ENCODE data around the gene SVOP.
"Not testable (repeated sequence)": the region's sequence is repeated elsewhere in the genome, so short reads cannot be mapped to it uniquely, and the experiment has no call there.

SVOP gene

DNA sequence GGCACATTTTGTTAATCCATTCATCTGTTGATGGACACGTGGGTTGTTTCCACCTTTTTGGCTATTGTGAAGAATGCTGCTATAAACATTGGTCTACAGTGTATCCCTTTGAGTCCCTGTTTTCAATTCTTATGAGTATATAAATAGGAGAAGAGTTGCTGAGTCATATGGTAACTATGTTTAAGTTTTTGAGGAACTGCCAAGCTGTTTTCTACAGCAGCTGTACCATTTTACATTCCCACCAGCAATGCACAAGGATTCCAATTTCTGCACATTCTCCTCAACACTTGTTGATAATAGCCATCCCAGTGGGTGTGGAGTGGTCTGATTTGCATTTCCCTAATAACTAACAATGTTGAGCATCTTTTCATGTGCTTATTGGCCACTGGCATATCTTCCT lies 6.9 kb upstream of the SVOP start:
- H3K9ac ChIP-seq (ENCODE audit: low read depth, low read length), result no peak overlapping the region
- no peak overlapping the region for H3K4me3 ChIP-seq (ENCODE audit: low read depth, low read length)

DNA sequence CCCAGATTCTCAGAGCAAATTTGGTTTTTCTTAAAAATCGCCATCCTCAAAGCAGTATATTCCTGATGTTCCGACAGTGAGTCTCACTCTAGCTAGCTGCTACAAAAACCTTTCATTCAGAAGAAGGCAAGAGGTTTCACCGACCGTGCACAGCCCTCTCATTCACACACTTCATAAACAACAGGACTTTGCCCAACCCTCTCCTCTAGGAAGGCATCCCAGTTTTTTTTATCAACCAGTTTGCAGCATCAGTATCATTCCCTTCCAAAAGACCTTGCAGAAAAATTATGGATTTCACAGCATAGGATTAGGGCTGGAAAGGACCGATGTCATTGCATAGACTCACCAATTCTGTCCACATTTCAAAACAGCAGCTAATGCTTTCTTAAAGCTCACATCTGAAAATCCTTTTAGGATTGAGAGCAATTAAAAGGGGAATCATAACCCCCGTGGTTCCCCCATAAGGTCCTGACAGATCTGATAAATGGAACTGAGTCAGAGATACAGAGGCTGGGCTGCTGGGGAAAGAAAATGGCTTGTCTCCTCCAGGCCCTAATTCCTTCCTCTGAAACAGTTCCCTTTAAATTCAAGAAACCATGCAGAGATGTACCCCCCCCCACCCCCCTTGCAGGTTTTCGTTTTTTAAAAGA lies 597 bp downstream of the SVOP start:
- Histone ChIP-seq H3K36me3 (ENCODE audit: control insufficient read depth, insufficient read depth, low read length) (no peaks in the 10 kb centered on the region), H3K4me3 (ENCODE audit: low read depth, low read length) (peak overlapping the region; percentile 55), H3K4me1 (ENCODE audit: control insufficient read depth, insufficient read depth, low read length) (no peaks in the 10 kb centered on the region), H3K9me3 (ENCODE audit: control insufficient read depth, insufficient read depth, low read length) (no peaks in the 10 kb centered on the region), H3K9ac (ENCODE audit: low read depth, low read length) (no peak overlapping the region), H3K27me3 (ENCODE audit: control insufficient read depth, insufficient read depth, low read length) (peaks cover 5% of the 10 kb centered on the region)

More for the DNA sequence above, 6.9 kb upstream of the SVOP start:
- no peaks in the 10 kb centered on the region for H3K27me3 ChIP-seq (ENCODE audit: control insufficient read depth, insufficient read depth, low read length)
- H3K36me3 ChIP-seq (ENCODE audit: control insufficient read depth, insufficient read depth, low read length), result no peaks in the 10 kb centered on the region
- no peaks in the 10 kb centered on the region for H3K4me1 ChIP-seq (ENCODE audit: control insufficient read depth, insufficient read depth, low read length)
- H3K9me3 ChIP-seq (ENCODE audit: control insufficient read depth, insufficient read depth, low read length), result no peaks in the 10 kb centered on the region

DNA sequence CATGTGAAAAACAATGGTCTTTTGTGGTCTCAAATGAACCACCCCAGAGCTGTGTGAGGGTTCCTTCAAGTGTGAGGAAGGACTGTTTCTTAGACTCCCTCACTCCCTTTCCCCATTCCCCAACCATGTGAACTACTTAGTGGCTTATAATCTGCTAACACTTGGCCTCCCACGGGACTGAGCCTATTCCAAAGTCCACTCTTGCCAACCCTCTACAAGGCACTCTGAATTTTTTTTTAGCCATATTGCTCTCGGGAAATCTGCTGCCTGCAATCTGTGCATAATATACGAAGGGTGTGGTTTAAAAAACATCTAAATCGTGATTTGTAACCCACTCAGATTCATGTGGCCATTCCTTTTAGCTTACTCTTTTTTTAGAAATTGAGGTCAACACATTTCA lies 2.6 kb downstream of the SVOP start:
- H3K27me3 ChIP-seq (ENCODE audit: control insufficient read depth, insufficient read depth, low read length), result peaks cover 5% of the 10 kb centered on the region
- no peaks in the 10 kb centered on the region for H3K9me3 ChIP-seq (ENCODE audit: control insufficient read depth, insufficient read depth, low read length)
- no peaks in the 10 kb centered on the region for H3K36me3 ChIP-seq (ENCODE audit: control insufficient read depth, insufficient read depth, low read length)
- no peaks in the 10 kb centered on the region for H3K4me1 ChIP-seq (ENCODE audit: control insufficient read depth, insufficient read depth, low read length)
- H3K4me3 ChIP-seq (ENCODE audit: low read depth, low read length), result no peak overlapping the region
- no peak overlapping the region for H3K9ac ChIP-seq (ENCODE audit: low read depth, low read length)

DNA sequence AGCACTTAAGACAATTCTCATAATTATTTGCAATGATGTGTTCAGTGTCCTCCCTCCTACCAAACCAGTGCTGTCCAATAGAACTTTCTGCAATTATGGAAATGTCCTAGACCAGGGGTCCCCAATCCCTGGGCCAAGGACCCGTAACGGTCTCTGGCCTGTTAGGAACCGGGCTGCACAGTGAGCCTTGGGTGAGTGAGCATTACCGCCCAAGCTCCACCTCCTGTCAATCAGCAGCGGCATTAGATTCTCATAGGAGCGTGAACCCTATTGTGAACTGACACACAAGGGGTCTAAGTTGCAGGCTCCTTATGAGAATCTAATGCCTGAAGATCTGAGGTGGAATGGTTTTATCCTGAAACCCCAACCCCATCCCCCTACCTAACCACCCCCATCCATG lies 3.9 kb downstream of the SVOP start:
- Histone ChIP-seq H3K36me3 (ENCODE audit: control insufficient read depth, insufficient read depth, low read length) (no peaks in the 10 kb centered on the region), H3K9ac (ENCODE audit: low read depth, low read length) (no peak overlapping the region), H3K9me3 (ENCODE audit: control insufficient read depth, insufficient read depth, low read length) (no peaks in the 10 kb centered on the region), H3K4me3 (ENCODE audit: low read depth, low read length) (no peak overlapping the region), H3K27me3 (ENCODE audit: control insufficient read depth, insufficient read depth, low read length) (peaks cover 5% of the 10 kb centered on the region), H3K4me1 (ENCODE audit: control insufficient read depth, insufficient read depth, low read length) (no peaks in the 10 kb centered on the region)

DNA sequence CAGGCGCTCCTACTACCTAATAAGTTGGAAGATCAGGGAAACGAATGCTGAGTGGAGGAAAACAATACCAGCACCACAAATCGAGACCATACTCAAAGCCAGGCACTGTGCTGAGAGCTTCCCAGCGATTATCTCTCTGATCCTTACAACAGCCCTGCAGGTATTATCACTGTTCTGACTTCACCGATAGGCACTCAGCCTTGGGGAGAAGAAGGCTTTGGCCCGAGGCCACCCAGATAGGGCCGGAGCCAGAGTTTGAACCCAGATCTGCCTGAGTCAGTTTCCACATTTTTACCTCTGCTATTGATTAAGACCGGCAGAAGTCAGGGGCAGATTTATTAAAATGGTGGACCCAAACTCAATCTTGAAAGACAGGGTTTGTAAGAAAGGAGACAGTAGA lies 4.9 kb downstream of the SVOP start:
- Histone ChIP-seq H3K36me3 (ENCODE audit: control insufficient read depth, insufficient read depth, low read length) (no peaks in the 10 kb centered on the region), H3K27me3 (ENCODE audit: control insufficient read depth, insufficient read depth, low read length) (peaks cover under 1% of the 10 kb centered on the region), H3K9me3 (ENCODE audit: control insufficient read depth, insufficient read depth, low read length) (no peaks in the 10 kb centered on the region), H3K4me1 (ENCODE audit: control insufficient read depth, insufficient read depth, low read length) (no peaks in the 10 kb centered on the region), H3K4me3 (ENCODE audit: low read depth, low read length) (no peak overlapping the region), H3K9ac (ENCODE audit: low read depth, low read length) (no peak overlapping the region)

DNA sequence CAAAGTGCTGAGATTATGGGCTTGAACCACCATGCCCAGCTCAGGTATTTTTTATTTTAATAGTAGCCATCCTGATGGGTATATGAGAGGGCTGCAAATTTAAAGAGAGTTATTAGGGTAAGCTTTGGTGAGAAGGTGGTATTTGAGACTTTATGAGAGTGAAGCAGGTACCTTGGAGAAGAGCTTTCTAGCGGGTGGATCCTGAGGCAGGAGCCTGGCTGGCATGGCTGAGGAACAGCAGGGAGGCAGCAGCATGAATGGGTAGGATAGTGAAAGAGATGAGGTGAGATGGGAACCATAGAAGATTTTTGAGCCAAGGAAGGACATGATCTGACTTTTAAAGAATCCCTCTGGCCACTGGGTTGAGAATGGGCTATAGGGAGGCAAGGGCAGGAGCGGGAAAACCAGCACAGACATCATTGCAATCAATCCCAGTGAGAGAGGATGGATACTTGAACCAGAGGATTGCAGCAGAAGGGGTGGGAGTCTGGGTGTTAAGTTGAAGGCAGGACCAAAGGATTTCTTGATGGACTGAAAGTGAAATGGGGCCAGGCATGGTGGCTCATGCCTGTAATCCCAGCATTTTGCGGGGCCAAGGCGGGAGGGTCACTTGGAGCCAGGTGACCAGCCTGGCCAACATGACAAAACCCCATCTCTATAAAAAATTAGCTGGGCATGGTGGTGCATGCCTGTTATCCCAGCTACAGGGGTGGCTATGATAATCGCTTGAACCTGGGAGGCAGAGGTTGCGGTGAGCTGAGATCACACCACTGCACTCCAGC lies 5.7 kb downstream of the SVOP start:
- H3K9me3 ChIP-seq (ENCODE audit: control insufficient read depth, insufficient read depth, low read length), result no peaks in the 10 kb centered on the region
- no peak overlapping the region for H3K4me3 ChIP-seq (ENCODE audit: low read depth, low read length)
- H3K27me3 ChIP-seq (ENCODE audit: control insufficient read depth, insufficient read depth, low read length), result no peaks in the 10 kb centered on the region
- peak overlapping the region; percentile 8 for H3K9ac ChIP-seq (ENCODE audit: low read depth, low read length)
- no peaks in the 10 kb centered on the region for H3K36me3 ChIP-seq (ENCODE audit: control insufficient read depth, insufficient read depth, low read length)
- no peaks in the 10 kb centered on the region for H3K4me1 ChIP-seq (ENCODE audit: control insufficient read depth, insufficient read depth, low read length)

DNA sequence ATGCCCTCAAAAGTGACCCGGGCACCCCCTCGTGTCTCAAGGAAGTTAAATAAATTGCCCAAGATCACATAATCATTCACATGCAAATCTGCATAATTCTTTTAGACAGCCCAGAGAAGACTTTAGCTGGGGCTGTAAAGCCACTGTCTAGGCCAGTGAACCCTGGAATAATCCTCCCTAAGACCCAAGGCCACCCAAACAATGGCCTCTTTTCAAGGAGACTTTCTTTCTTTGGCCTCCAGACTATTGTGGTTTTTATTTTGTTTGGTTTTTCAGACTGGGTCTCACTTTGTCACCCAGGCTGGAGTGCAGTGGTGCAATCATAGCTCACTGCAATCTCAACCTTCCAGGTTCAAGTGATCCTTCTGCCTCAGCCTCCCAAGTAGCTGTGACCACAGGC lies 10.6 kb downstream of the SVOP start:
- H3K9ac ChIP-seq (ENCODE audit: low read depth, low read length), result no peak overlapping the region

DNA sequence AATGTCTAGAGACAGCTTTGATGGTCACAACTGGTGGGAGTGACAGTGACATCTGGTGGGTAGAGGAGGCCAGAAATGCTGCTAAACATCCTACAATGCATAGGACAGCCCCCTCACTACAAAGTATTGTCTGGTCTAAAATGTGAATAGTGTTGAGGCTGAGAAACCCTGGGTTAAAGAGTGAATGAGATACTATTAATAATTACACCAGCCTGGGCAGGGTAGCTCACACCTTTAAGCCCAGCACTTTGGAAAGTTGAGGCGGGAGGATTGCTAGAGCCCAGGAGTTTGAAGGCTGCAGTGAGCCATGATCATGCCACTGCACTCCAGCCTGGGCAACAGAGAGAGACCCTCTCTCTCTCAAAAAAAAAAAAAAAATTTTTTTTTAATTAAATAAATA lies 11.1 kb downstream of the SVOP start:
- Histone ChIP-seq H3K4me1 (ENCODE audit: control insufficient read depth, insufficient read depth, low read length) (no peaks in the 10 kb centered on the region), H3K27me3 (ENCODE audit: control insufficient read depth, insufficient read depth, low read length) (no peaks in the 10 kb centered on the region), H3K9ac (ENCODE audit: low read depth, low read length) (no peak overlapping the region), H3K4me3 (ENCODE audit: low read depth, low read length) (no peak overlapping the region), H3K9me3 (ENCODE audit: control insufficient read depth, insufficient read depth, low read length) (no peaks in the 10 kb centered on the region), H3K36me3 (ENCODE audit: control insufficient read depth, insufficient read depth, low read length) (no peaks in the 10 kb centered on the region)

More for the DNA sequence above, 10.6 kb downstream of the SVOP start:
- no peaks in the 10 kb centered on the region for H3K9me3 ChIP-seq (ENCODE audit: control insufficient read depth, insufficient read depth, low read length)
- no peaks in the 10 kb centered on the region for H3K27me3 ChIP-seq (ENCODE audit: control insufficient read depth, insufficient read depth, low read length)
- no peaks in the 10 kb centered on the region for H3K4me1 ChIP-seq (ENCODE audit: control insufficient read depth, insufficient read depth, low read length)
- no peaks in the 10 kb centered on the region for H3K36me3 ChIP-seq (ENCODE audit: control insufficient read depth, insufficient read depth, low read length)
- no peak overlapping the region for H3K4me3 ChIP-seq (ENCODE audit: low read depth, low read length)

DNA sequence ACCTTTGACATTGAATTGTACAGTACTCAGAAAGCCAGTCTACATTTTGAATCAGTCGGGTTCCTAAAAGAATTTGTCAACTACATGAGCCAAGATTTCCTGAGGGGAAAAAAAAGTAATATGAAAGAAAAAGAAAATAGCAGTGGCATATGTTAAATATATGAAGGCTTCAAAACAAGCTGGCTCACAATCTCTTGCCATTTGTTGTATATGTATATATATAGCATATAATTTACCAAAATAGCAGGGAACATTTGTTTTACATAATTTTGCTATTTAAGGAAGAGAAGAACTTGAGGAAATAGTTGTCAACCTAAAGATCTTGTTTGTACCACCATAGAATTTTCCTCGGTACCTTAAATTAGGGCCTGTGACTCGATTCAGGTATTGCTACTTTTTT lies 16.9 kb downstream of the SVOP start:
- Histone ChIP-seq H3K27me3 (ENCODE audit: control insufficient read depth, insufficient read depth, low read length) (no peaks in the 10 kb centered on the region), H3K4me3 (ENCODE audit: low read depth, low read length) (no peak overlapping the region), H3K9ac (ENCODE audit: low read depth, low read length) (no peak overlapping the region), H3K4me1 (ENCODE audit: control insufficient read depth, insufficient read depth, low read length) (no peaks in the 10 kb centered on the region), H3K9me3 (ENCODE audit: control insufficient read depth, insufficient read depth, low read length) (no peaks in the 10 kb centered on the region), H3K36me3 (ENCODE audit: control insufficient read depth, insufficient read depth, low read length) (no peaks in the 10 kb centered on the region)

DNA sequence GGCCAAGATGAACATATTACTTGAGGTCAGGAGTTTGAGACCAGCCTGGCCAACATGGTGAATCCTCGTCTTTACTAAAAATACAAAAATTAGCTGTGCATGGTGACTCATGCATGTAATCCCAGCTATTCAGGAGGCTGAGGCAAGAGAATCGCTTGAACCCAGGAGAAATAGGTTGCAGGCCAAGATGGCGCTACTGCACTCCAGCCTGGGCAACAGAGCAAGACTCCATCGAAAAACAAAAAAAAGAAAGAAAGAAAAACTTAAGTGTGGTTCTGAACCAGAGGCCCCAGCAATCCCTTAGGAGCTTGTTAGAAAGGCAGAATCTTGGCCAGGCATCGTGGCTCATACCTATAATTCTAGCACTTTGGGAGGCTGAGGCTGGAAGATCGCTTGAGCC lies 24.5 kb downstream of the SVOP start:
- no peaks in the 10 kb centered on the region for H3K9me3 ChIP-seq (ENCODE audit: control insufficient read depth, insufficient read depth, low read length)
- no peaks in the 10 kb centered on the region for H3K36me3 ChIP-seq (ENCODE audit: control insufficient read depth, insufficient read depth, low read length)
- H3K9ac ChIP-seq (ENCODE audit: low read depth, low read length), result no peak overlapping the region
- no peaks in the 10 kb centered on the region for H3K27me3 ChIP-seq (ENCODE audit: control insufficient read depth, insufficient read depth, low read length)
- peak overlapping the region; percentile 4 for H3K4me3 ChIP-seq (ENCODE audit: low read depth, low read length)
- no peaks in the 10 kb centered on the region for H3K4me1 ChIP-seq (ENCODE audit: control insufficient read depth, insufficient read depth, low read length)

DNA sequence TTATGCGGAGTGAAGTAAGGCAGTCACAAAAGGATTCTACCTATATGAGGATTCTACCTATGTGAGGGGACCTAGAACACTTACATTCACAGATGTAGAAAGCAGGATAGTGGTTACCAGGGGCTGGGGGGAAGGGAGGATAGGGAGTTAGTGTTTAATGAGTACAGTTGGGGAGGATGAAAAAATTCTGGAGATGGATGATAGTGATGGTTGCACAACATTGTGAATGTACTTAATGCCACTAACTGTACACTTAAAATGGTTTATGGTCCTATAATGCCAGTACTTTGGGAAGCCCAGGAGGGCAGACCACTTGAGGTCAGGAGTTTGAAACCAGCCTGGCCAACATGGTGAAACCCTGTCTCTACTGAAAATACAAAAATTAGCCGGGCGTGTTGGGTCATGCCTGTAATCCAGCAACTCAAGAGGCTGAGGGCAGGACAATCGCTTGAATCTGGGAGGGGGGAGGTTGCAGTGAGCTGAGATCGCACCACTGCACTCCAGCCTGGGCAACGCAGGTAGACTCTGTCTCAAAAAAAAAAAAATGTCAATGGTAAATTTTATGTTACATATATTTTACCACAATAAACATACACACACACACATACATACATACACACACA lies 25.4 kb downstream of the SVOP start:
- Histone ChIP-seq H3K9me3 (ENCODE audit: control insufficient read depth, insufficient read depth, low read length) (no peaks in the 10 kb centered on the region), H3K4me3 (ENCODE audit: low read depth, low read length) (no peak overlapping the region), H3K27me3 (ENCODE audit: control insufficient read depth, insufficient read depth, low read length) (no peaks in the 10 kb centered on the region), H3K9ac (ENCODE audit: low read depth, low read length) (no peak overlapping the region), H3K36me3 (ENCODE audit: control insufficient read depth, insufficient read depth, low read length) (no peaks in the 10 kb centered on the region), H3K4me1 (ENCODE audit: control insufficient read depth, insufficient read depth, low read length) (no peaks in the 10 kb centered on the region)

DNA sequence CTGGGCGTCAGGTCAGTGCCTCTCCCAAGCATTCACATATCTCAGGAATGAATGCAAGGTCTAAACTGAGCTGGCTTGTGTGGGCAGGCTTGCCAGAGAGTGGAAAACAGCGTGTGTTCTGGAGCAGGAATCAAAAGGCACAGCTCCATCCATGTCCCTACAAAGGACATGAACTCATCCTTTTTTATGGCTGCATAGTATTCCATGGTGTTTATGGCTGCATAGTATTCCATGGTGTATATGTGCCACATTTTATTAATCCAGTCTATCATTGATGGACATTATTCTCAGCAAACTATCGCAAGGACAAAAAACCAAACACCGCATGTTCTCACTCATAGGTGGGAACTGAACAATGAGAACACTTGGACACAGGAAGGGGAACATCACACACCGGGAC lies 30.8 kb downstream of the SVOP start:
- H3K36me3 ChIP-seq (ENCODE audit: control insufficient read depth, insufficient read depth, low read length); H3K9me3 ChIP-seq (ENCODE audit: control insufficient read depth, insufficient read depth, low read length); H3K4me3 ChIP-seq (ENCODE audit: low read depth, low read length); H3K27me3 ChIP-seq (ENCODE audit: control insufficient read depth, insufficient read depth, low read length); H3K9ac ChIP-seq (ENCODE audit: low read depth, low read length); H3K4me1 ChIP-seq (ENCODE audit: control insufficient read depth, insufficient read depth, low read length): not testable (repeated sequence)
